Loucy (cell line): ENCODE measurements around the gene KDM6B.

Experiments
- H2AFZ ChIP-seq: fragments of 200-600 bp; sonication (generic); 2 replicates; pipeline ENCODE4 v1.6.0; 2016; ENCODE audit warnings: antibody characterized with exemption, mild to moderate bottlenecking, low read length, moderate library complexity
- H3F3A ChIP-seq: fragments of 200-600 bp; 2 replicates; pipeline ENCODE4 v1.6.0; 2016; ENCODE audit warnings: antibody characterized with exemption, low read depth, mild to moderate bottlenecking
- H3K27me3 ChIP-seq: fragments of 200-600 bp; sonication (generic); 2 replicates; pipeline ENCODE4 v1.6.1; 2014; ENCODE audit warnings: low read length, mild to moderate bottlenecking; ENCODE audit not compliant: insufficient read depth, poor library complexity, severe bottlenecking
- H3K36me3 ChIP-seq: fragments of 200-600 bp; sonication (generic); 2 replicates; pipeline ENCODE4 v1.6.1; 2016; ENCODE audit warnings: low read length; ENCODE audit not compliant: insufficient read depth
- H3K4me1 ChIP-seq: fragments of 200-600 bp; sonication (generic); 2 replicates; pipeline ENCODE4 v1.5.1; 2014; ENCODE audit warnings: low read length, mild to moderate bottlenecking; ENCODE audit not compliant: insufficient read depth, poor library complexity, severe bottlenecking
- H3K4me2 ChIP-seq: fragments of 200-600 bp; sonication (generic); 2 replicates; pipeline ENCODE4 v1.6.0; 2014; ENCODE audit warnings: antibody characterized with exemption, low read length, low read depth, mild to moderate bottlenecking; ENCODE audit not compliant: poor library complexity, severe bottlenecking
- H3K4me3 ChIP-seq: fragments of 200-600 bp; sonication (generic); 2 replicates; pipeline ENCODE4 v1.5.1; 2014; ENCODE audit warnings: low read length, mild to moderate bottlenecking, mixed read lengths; ENCODE audit not compliant: poor library complexity, severe bottlenecking
- H3K79me2 ChIP-seq: fragments of 200-600 bp; sonication (generic); 2 replicates; pipeline ENCODE4 v1.6.1; 2014; ENCODE audit warnings: low read length; ENCODE audit not compliant: insufficient read depth
- H3K9ac ChIP-seq: fragments of 200-600 bp; sonication (generic); 2 replicates; pipeline ENCODE4 v1.6.0; 2014; ENCODE audit warnings: mild to moderate bottlenecking, low read depth, low read length, moderate library complexity; ENCODE audit not compliant: poor library complexity, severe bottlenecking
- H3K9me2 ChIP-seq: fragments of 200-600 bp; sonication (generic); replicated peaks from 2 replicates; pipeline ENCODE4 v1.6.1; 2016; ENCODE audit warnings: low read depth, low read length, mixed read lengths
- H3K9me3 ChIP-seq: fragments of 200-600 bp; sonication (generic); 2 replicates; pipeline ENCODE4 v1.6.1; 2014; ENCODE audit warnings: mild to moderate bottlenecking, antibody characterized with exemption, low read length, low read depth; ENCODE audit not compliant: insufficient read depth
- H4K20me1 ChIP-seq: fragments of 200-600 bp; sonication (generic); 2 replicates; pipeline ENCODE4 v1.6.0; 2014; ENCODE audit warnings: antibody characterized with exemption, low read length, mild to moderate bottlenecking; ENCODE audit not compliant: insufficient read depth, poor library complexity, severe bottlenecking
- EZH2phosphoT487 ChIP-seq: fragments of 200-600 bp; IDR thresholded peaks from 2 replicates; pipeline ENCODE4 v1.6.1; 2018; ENCODE audit warnings: antibody characterized with exemption, mild to moderate bottlenecking, moderate library complexity, borderline replicate concordance
- TF ChIP-seq, protein P1 (sequence below): fragments of 200-600 bp; sonication (generic); conservative IDR thresholded peaks from 2 replicates; pipeline ENCODE4 v1.5.1; 2014; ENCODE audit warnings: mild to moderate bottlenecking, antibody characterized with exemption, low read length

KDM6B gene

DNA sequence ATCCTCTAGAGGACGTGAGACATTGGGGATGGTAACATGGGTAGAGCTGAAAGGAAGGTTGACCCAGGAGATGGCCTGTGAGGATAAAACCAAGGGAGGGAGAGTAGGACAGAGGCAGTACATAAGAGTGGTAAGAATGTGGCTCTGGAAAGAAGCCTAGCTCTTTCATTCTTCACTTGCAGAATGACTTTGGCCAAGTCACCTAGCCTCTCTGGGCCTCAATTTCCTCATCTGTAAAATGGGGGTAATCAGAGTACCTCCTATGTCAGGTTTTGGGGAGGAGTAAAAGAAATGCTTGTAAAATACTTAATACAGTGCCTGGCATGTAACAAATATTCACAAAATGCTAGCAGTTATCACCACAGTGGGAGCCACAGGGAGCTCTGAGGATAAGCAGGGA, 6.9 kb downstream of the KDM6B start:
- no peaks in the 10 kb centered on the region for H3K27me3 ChIP-seq
- TF ChIP-seq EZH2phosphoT487: no peak
- TF ChIP-seq, protein P1, sequence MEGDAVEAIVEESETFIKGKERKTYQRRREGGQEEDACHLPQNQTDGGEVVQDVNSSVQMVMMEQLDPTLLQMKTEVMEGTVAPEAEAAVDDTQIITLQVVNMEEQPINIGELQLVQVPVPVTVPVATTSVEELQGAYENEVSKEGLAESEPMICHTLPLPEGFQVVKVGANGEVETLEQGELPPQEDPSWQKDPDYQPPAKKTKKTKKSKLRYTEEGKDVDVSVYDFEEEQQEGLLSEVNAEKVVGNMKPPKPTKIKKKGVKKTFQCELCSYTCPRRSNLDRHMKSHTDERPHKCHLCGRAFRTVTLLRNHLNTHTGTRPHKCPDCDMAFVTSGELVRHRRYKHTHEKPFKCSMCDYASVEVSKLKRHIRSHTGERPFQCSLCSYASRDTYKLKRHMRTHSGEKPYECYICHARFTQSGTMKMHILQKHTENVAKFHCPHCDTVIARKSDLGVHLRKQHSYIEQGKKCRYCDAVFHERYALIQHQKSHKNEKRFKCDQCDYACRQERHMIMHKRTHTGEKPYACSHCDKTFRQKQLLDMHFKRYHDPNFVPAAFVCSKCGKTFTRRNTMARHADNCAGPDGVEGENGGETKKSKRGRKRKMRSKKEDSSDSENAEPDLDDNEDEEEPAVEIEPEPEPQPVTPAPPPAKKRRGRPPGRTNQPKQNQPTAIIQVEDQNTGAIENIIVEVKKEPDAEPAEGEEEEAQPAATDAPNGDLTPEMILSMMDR: no peak
- no peaks in the 10 kb centered on the region for H3K9me3 ChIP-seq
- H3K36me3 ChIP-seq: peaks cover 6% of the 10 kb centered on the region; the same call in 1 of the 2 replicates
- no peaks in the 10 kb centered on the region for H3K9me2 ChIP-seq
- peaks cover 85% of the 10 kb centered on the region; the same call in 1 of the 2 replicates for H3K79me2 ChIP-seq
- H2AFZ ChIP-seq: no peak overlapping the region
- H4K20me1 ChIP-seq: peaks cover 67% of the 10 kb centered on the region
- H3K4me2 ChIP-seq: peak overlapping the region; percentile 98
- H3F3A ChIP-seq: 0 out of 2 replicates have a peak, but pooled peaks cover 7% of the 10 kb centered on the region
- H3K9ac ChIP-seq: peak overlapping the region; percentile 77
- H3K4me3 ChIP-seq: peak overlapping the region; percentile 88
- H3K4me1 ChIP-seq: peaks cover 49% of the 10 kb centered on the region

DNA sequence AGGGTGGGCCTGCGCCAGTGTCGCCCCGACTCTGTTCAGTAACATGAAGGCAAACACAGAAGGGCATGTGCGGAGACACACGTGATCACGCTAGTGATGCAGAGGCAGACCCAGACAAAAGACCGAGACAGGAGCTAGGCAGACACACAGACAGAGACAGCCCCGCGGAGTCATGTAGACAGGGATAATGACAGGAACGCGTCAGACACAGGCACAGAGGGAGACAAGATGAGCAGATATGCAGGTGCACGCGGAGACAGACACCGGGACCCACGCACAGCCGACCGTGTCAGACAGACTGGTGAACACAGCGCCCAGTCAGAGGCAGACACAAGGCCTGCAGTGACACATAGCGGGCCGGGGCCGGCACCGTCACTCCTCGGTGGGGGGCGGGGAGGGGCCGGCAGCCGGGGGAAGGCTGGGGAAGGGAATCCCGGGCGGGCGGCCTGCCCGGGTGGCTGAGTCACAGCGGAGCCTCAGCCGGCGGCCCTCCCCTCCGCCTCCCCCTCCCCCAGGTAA, 7.4 kb downstream of the KDM6B start:
- Histone ChIP-seq H4K20me1 (peaks cover 70% of the 10 kb centered on the region), H3K9me2 (no peaks in the 10 kb centered on the region), H3K4me1 (peaks cover 43% of the 10 kb centered on the region), H3K79me2 (peaks cover 81% of the 10 kb centered on the region; the same call in 1 of the 2 replicates), H3K9me3 (no peaks in the 10 kb centered on the region), H2AFZ (no peak overlapping the region; the same call in 1 of the 2 replicates), H3K9ac (peak overlapping the region; percentile 77), H3K36me3 (peaks cover 9% of the 10 kb centered on the region; the same call in 1 of the 2 replicates), H3K4me2 (peak overlapping the region; percentile 98), H3K4me3 (peak overlapping the region; percentile 88), H3K27me3 (no peaks in the 10 kb centered on the region), H3F3A (0 out of 2 replicates have a peak, but pooled peaks cover 1% of the 10 kb centered on the region)
- TF ChIP-seq, protein P1: no peak; the same call in 1 of the 2 replicates
- TF ChIP-seq EZH2phosphoT487: no peak

- Histone ChIP-seq H3K36me3 (peaks cover 12% of the 10 kb centered on the region; the same call in 1 of the 2 replicates), H3K4me2 (peak overlapping the region; percentile 98), H3K9ac (peak overlapping the region; percentile 77), H3K9me3 (no peaks in the 10 kb centered on the region), H3F3A (no peaks in the 10 kb centered on the region), H3K9me2 (no peaks in the 10 kb centered on the region), H3K79me2 (peaks cover 80% of the 10 kb centered on the region; the same call in 1 of the 2 replicates), H3K27me3 (no peaks in the 10 kb centered on the region), H2AFZ (peak overlapping the region; percentile 82), H4K20me1 (peaks cover 72% of the 10 kb centered on the region), H3K4me1 (peaks cover 41% of the 10 kb centered on the region), H3K4me3 (peak overlapping the region; percentile 88)
- no peak for TF ChIP-seq EZH2phosphoT487
- TF ChIP-seq, protein P1: no peak
These were observed 7.9 kb downstream of the KDM6B start for GRCh38 chr17:7841915-7842379.
